Breast epithelium (tissue), 3 donors: Measurements from ENCODE around the gene SRRM3.

Experiments used
- POLR2A ChIP-seq: fragments of 450-650 bp; IDR thresholded peaks from one replicate; pipeline ENCODE4 v1.6.1; 2016; ENCODE audit warnings: antibody characterized with exemption, mild to moderate bottlenecking, moderate library complexity
- POLR2AphosphoS5 ChIP-seq, 3 donors: sonication (generic); formaldehyde crosslinking; IDR thresholded peaks; one replicate each; pipeline ENCODE4 v1.6.1; 2017; ENCODE audit warnings: antibody characterized with exemption in 3 of 3
- TF ChIP-seq, protein P1 (sequence below), 3 donors: fragments of 450-650 bp; IDR thresholded peaks; one replicate each; pipeline ENCODE4 v1.5.1; 2016 to 2017; ENCODE audit warnings: antibody characterized with exemption in 3 of 3, mild to moderate bottlenecking in 3 of 3, moderate library complexity in 3 of 3

DNA sequence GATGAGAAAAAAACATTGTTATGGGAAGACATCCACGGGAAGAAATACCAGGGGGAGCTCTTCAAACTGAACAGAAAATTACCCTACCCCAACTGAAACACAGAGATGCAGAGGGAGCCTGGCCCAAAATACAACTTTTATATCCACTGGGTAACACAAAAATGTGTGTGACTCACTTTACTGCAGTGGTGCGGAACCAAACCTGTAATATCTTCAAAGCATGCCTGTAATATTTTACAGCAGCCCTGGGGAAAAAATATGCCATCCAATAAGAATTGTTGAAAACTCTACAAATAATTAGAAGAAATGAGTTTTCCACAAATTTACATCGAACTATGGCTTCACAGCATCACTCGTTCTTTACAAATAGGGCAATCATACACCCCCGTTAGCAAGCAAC is 49.8 kb upstream of the SRRM3 start:
- TF ChIP-seq, protein P1, sequence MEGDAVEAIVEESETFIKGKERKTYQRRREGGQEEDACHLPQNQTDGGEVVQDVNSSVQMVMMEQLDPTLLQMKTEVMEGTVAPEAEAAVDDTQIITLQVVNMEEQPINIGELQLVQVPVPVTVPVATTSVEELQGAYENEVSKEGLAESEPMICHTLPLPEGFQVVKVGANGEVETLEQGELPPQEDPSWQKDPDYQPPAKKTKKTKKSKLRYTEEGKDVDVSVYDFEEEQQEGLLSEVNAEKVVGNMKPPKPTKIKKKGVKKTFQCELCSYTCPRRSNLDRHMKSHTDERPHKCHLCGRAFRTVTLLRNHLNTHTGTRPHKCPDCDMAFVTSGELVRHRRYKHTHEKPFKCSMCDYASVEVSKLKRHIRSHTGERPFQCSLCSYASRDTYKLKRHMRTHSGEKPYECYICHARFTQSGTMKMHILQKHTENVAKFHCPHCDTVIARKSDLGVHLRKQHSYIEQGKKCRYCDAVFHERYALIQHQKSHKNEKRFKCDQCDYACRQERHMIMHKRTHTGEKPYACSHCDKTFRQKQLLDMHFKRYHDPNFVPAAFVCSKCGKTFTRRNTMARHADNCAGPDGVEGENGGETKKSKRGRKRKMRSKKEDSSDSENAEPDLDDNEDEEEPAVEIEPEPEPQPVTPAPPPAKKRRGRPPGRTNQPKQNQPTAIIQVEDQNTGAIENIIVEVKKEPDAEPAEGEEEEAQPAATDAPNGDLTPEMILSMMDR (IDR thresholded peaks at IDR 0.05) = no peak
- TF ChIP-seq POLR2A = no peak
- no peak for TF ChIP-seq POLR2AphosphoS5 (IDR thresholded peaks at IDR 0.05)
